Measurements from ENCODE around the gene PWWP2B. TPM values are rescaled to one million over a fixed set of nuclear protein-coding genes. Genes with fewer than 3 reads are reported as not detected.

Gene PWWP2B
- total and polyA plus RNA-seq, 9 of the 15 experiments (the other 6 are each of a cell fraction or from before 2014, with no cell fraction given), result 0.07 to 9.2 (median 1.6) TPM; not detected in 1

- no peaks in the 10 kb centered on the region for H3K79me2 ChIP-seq (ENCODE audit: control insufficient read depth, insufficient read depth, low read length)
- no peak overlapping the region for H3K27ac ChIP-seq (ENCODE audit: extremely low read depth, low read depth, low read length)
- peaks cover 0 to 29% of the 10 kb centered on the region in 2 experiments; a peak in 3 of 5 replicates for H3K4me1 ChIP-seq (replicated peaks in 1 of 2; ENCODE audit: control insufficient read depth in 2 of 2, insufficient read depth in 2 of 2, low read length in 2 of 2)
- CTCF ChIA-PET (ENCODE audit: low intra/inter-chr PET ratio), result no interaction called here
- no peaks in the 10 kb centered on the region for H3K9me3 ChIP-seq (replicated peaks; ENCODE audit: control insufficient read depth, insufficient read depth, low read depth, low read length)
- H3K36me3 ChIP-seq (ENCODE audit: control insufficient read depth, insufficient read depth, low read length), result no peaks in the 10 kb centered on the region
- H3K4me3 ChIP-seq, result no peak overlapping the region
- intact Hi-C loops (cut with micrococcal nuclease) (no loop called here), in situ Hi-C loops (cut with MboI) (no loop called here)
- no peaks in the 10 kb centered on the region for H3K27me3 ChIP-seq (ENCODE audit: control insufficient read depth in 2 of 2, insufficient read depth in 2 of 2, low read length in 2 of 2)
- H3K9ac ChIP-seq (ENCODE audit: insufficient read depth in 1 of 2, low read depth in 2 of 2, low read length in 2 of 2), result peak overlapping the region in 1 of 2 experiments; percentile 45; a peak in 2 of 4 replicates
- BruUV-seq (replicated peaks), result no TSS peak
- no peak for ATAC-seq
- 67% methylated on average over 3 of the region's 6 CpGs for WGBS (ENCODE audit: insufficient coverage, low coverage, missing lambda C conversion rate)
- no peak for DNase-seq (ENCODE audit: extremely low read depth in 1 of 4, low spot score in 3 of 4)
- no peaks in the 10 kb centered on the region for H3K9me1 ChIP-seq (ENCODE audit: control insufficient read depth, insufficient read depth, low read length)
- no peak for FAIRE-seq
- H3K4me2 ChIP-seq (ENCODE audit: insufficient read depth, low read length), result no peak overlapping the region
- POLR2A ChIA-PET, result interaction anchor here (0.5 to 0.6 kb wide), 2 partner anchors 215 to 974 kb away, joined by 3 to 4 read pairs; no protein-coding TSS in a partner anchor
- H4K20me1 ChIP-seq (replicated peaks; ENCODE audit: control insufficient read depth, insufficient read depth, low read length), result no peaks in the 10 kb centered on the region
- 0 out of 2 replicates have a peak overlapping the region, but pooled peaks have one; percentile 63 for H2AFZ ChIP-seq (ENCODE audit: low read depth, low read length)
- TF ChIP-seq, protein P1, sequence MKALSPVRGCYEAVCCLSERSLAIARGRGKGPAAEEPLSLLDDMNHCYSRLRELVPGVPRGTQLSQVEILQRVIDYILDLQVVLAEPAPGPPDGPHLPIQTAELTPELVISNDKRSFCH (CRISPR knock-in tag; IDR thresholded peaks at IDR 0.05), result no peak
- TF ChIP-seq, protein P1 (tag; IDR thresholded peaks at IDR 0.05), result no peak
- peak; percentile 81 for TF ChIP-seq USF1 (CRISPR knock-in tag; IDR thresholded peaks at IDR 0.05)
- TF ChIP-seq HMGN3 (IDR thresholded peaks at IDR 0.05; ENCODE audit: borderline replicate concordance, extremely low read depth, insufficient read length, low read depth, low read length), result no peak
- no peak for TF ChIP-seq TRIM28 (IDR thresholded peaks at IDR 0.05)
- TF ChIP-seq ZNF449 (CRISPR knock-in tag; IDR thresholded peaks at IDR 0.05), result no peak
- peak; percentile 76 for TF ChIP-seq BHLHE40 (IDR thresholded peaks at IDR 0.05; ENCODE audit: low read length)
- no peak for TF ChIP-seq ZNF408 (CRISPR knock-in tag; IDR thresholded peaks at IDR 0.05; ENCODE audit: low read depth)
- TF ChIP-seq ZNF197 (CRISPR knock-in tag; IDR thresholded peaks at IDR 0.05; ENCODE audit: low read depth), result no peak
- TF ChIP-seq, protein P2, sequence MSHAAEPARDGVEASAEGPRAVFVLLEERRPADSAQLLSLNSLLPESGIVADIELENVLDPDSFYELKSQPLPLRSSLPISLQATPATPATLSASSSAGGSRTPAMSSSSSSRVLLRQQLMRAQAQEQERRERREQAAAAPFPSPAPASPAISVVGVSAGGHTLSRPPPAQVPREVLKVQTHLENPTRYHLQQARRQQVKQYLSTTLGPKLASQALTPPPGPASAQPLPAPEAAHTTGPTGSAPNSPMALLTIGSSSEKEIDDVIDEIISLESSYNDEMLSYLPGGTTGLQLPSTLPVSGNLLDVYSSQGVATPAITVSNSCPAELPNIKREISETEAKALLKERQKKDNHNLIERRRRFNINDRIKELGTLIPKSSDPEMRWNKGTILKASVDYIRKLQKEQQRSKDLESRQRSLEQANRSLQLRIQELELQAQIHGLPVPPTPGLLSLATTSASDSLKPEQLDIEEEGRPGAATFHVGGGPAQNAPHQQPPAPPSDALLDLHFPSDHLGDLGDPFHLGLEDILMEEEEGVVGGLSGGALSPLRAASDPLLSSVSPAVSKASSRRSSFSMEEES (CRISPR knock-in tag; IDR thresholded peaks at IDR 0.05), result peak; percentile 71
- no peak for TF ChIP-seq NCOA2 (IDR thresholded peaks at IDR 0.05; ENCODE audit: partially characterized antibody in 2 of 2)
- no peak for TF ChIP-seq NFATC3 (IDR thresholded peaks at IDR 0.05)
- TF ChIP-seq HMG20B (CRISPR knock-in tag; IDR thresholded peaks at IDR 0.05), result no peak
- TF ChIP-seq ZNF354B (CRISPR knock-in tag; IDR thresholded peaks at IDR 0.05), result no peak
- peak; percentile 55; the same call in 1 of the 2 replicates for TF ChIP-seq RAD51 (IDR thresholded peaks at IDR 0.05; ENCODE audit: borderline replicate concordance, low read depth)
- no peak for TF ChIP-seq HBP1 (CRISPR knock-in tag; IDR thresholded peaks at IDR 0.05)
- TF ChIP-seq ZNF316 (IDR thresholded peaks at IDR 0.05), result no peak
Measured at GRCh38 chr10:132439025-132439388, 42.0 kb downstream of the PWWP2B start.

Measured in K562 (cell line).